GM19395 (cell line): ENCODE measurements around the gene VPS41.
"Not testable (repeated sequence)": the region's sequence is repeated elsewhere in the genome, so short reads cannot be mapped to it uniquely, and the experiment has no call there.

Source experiments
- ATAC-seq: cut with Tn5 transposase; IDR thresholded peaks from one replicate; pipeline ENCODE4 v1.9.1; 2021; ENCODE audit warnings: mild to moderate bottlenecking, moderate library complexity; ENCODE audit not compliant: unreplicated experiment

The VPS41 gene

DNA sequence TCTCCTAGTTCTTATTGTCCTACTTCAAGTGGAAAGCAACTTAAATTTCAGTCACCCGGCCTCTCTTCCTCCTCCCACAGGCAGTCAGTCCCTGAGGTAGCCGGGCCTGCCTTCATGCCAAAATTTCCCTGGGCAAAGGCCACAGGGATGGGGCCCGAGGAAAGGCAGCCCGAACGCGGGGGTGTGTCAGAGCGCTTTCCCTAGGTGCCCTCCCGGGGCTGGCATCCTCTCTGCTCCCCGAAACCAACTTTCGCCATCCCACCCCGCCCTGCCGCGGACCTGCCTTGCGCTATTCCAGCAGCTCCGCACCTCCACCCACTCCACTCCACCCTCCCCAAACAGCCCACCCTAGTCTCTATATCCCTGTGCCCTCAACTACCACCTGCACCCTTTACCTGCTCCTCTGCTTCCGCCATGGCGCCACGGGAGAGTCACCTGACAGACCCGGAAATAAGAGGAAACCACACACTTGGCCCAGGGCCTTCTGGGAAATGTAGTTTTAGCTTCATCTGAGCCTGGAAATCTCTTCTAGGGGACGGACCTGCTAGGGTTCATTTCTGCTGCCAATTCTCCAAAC is at the start of gene VPS41:
Gene VPS41, minus strand, starts transcription at position 433 of the 577 bp plus-strand sequence. Its CDS starts 17 bp downstream, at position 416.
- ATAC-seq, result peak; percentile 98

DNA sequence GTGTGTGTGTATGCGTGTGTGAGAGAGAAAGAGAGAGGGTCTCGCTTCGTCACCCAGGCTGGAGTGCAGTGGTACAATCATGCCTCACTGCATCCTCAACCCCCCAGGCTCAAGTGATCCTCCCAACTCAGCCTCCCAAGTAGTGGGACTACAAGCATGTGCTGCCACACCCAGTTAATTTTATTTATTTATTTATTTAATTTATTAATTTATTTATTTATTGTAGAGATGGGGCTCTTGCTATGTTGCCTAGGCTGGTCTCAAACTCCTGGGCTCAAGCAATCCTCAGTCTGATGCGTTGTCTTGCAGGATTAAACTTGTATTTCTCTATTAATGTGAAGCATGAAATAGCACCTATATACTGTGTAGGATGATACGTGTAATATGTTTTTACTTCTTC is 46.9 kb upstream of the VPS41 start:
- ATAC-seq, result no peak

DNA sequence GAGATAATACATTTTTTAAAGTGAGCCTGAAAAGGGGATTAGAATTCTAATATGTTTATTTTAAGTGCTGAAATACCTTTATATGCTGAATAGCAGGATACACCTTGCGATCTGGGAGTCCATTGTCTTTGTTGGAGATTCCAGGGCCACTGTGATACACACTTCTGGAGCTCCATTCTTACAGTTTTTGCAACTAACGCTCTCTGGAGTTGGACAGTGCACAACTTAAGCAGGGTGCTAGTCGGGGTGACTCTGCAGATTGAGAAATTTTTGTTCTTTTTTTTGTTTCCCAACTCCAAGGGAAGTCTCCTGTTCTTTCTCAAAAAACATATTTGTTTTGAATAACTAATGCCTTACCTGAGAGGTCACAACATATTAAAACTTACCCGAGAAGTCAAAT is 45.0 kb upstream of the VPS41 start:
- ATAC-seq, result no peak

DNA sequence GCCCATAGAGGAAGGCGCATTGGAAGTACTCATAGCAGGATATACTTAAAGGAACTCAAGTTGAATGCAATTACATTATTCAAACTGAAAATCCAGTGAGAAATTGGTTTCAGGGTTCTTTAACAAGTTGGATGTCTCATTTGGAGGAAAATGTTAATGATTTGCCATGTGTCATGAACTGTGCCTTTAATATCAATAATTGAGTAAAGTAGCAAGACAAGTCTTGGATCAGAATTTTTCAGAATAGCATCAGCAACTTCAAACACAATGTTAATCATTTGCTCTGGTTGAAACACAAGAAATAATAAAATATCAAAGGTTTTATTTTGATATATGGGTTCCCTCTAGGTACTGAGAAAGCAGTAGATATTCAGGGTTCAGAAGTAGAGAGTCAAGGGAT is 44.2 kb upstream of the VPS41 start:
- ATAC-seq, result no peak

DNA sequence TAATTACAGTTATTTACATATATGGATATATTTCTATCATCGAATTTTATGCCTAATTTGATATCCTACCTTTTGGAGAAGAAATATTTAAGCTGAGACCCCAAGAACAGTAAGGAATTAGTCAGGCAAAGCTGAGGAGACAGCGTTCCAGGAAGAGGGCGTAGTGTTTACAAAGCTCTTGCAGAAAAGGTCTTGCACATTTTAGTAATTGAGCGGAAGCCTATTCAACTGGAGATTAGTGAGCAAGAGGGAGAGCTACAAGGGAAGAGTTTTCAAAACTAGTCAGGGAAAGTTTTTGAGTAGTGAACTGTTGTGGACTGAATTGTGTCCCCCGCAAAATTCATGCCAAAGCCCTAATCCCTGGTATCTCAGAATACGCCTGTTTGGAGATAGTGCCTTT is 42.2 kb upstream of the VPS41 start:
- no peak for ATAC-seq

DNA sequence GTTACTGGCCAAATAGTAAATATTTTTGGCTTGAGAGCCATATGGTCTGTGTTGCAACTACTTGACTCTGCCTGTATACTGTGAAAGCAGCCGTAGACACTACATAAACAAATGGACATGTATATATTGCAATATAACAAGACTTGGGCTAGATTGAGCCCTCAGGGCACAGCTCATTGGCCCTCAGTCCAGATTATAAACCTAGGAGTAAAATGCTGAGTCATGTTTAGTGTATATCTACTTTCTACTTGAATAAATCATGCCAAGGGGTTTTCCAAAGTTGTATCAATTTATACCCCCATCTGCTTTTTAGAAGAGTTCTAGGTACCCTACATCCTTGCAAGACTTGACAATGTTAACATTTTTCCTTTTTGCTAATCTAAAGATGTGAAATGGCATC is 41.3 kb upstream of the VPS41 start:
- ATAC-seq, result no peak

DNA sequence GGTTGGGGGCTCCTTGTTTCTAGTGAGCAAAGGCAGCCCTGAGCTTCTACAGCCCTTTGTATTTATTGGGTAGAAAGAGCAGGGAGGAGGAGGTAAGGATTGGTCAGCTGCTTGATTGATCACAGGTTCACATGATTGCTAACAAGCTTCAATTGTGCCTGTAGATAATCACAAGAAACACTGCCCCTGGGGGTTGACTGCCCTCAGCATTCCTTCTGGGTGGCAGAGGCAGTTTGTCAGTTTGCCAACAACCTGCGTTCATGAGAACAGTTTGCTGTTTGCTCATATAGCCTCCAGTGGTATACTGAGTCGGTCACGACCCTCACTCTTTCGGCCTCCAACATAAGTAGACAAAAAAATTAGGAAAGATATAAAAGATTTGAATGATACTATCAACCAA is 38.5 kb upstream of the VPS41 start:
- not testable (repeated sequence) for ATAC-seq

DNA sequence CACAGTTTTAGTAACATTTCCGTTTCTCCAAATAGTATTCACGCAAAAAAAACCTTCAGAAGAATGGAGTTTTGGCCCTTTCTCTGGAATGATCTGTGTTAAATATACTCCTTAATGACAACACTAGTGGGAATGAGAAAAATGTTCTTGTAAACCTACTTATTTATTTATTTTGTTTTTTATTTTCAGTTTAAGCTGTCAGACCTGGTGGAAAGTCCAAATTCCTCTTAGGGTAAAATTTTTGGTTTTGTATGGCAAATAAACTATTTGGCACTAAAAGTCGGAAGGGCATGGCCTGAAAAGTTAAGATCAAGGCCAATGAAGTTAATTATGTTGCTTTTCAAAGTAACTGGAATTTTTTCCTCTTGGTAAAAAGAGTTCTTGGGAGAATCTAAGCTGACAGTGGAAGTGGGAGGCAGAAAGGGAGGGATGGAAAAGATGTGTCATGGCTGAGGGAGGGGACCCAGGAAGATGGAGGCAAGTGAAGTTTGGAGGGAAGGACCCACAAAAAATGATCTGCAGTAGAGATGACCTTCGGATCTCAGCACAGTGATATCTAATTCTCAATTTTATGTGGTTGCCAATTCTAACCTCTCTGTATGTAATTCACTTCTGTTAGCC is 33.5 kb upstream of the VPS41 start:
- no peak for ATAC-seq

DNA sequence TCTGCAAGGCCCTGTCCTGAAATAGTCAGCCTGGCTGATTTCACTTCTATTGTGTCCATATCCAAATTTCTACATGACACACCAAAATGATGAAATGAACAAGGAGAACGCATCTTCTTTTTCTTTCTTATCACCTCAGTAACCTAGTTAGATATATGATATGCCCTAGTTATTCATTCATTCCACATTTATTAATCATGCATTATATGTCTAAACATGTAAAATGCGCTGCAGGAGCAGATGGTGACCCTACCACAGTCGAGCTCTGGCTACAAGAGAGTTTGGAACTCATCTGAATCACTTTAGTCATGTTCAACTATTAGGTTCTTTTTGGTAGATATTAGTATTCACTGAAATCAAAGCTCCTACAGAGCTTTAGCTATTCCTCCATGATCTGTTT is 31.8 kb upstream of the VPS41 start:
- no peak for ATAC-seq

DNA sequence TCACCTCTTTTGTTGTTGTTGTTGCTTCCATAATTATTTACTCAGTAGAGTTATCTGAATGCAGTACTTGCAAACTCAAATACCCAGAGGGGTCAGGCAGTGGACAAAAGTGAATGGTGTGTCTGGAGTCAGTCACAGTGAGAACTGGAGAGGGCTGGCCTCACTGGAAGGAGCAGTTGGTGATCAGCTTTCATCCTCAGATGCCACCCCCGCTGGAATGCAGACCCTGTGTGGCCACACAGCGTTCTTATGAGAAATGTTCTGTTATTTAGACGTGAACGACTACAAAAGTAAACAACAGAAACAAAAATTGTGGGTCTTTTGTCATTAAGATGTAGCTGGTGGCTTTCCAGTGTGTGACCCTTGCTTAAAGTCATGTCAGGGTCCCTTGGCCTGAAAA is 29.6 kb upstream of the VPS41 start:
- no peak for ATAC-seq

DNA sequence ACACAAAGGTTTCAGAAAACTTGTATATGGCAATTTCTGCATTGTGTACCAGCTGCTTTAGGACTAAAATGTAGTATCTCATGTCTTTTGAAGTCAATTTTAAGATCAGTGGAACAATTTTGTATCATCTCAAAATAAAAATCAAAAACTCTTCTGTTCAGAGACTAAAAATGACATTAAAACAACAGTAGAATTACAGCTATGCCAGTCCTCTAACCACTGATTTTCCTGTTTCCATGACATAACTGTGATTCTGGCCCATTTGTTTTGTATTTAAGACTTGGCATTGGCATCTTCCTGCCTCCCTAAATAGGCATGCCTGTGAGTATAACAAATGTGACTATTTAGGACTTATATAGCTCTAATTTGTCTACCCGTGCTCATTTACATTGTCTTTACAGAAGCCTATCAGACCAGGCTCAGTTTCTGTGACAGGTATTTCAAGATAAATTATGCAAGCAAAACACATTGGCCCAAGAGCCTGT is 29.1 kb upstream of the VPS41 start:
- ATAC-seq, result no peak

DNA sequence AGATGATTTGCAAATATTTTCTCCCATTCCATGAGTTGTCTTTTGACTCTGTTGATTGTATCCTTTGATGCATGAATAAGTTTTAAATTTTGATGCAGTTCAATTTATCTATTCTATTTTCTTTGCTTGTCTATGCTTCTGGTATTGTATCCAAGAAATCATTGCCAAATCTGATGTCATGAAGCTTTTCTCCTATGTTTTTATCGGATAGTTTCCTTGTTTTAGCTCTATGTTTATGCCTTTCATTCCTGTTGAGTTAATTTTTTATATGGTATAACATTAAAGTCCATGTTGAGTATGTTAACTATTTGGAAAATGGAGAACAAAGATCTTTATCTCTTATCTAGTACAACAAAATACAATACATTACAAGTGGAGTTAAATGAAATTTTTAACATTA is 27.6 kb upstream of the VPS41 start:
- no peak for ATAC-seq

DNA sequence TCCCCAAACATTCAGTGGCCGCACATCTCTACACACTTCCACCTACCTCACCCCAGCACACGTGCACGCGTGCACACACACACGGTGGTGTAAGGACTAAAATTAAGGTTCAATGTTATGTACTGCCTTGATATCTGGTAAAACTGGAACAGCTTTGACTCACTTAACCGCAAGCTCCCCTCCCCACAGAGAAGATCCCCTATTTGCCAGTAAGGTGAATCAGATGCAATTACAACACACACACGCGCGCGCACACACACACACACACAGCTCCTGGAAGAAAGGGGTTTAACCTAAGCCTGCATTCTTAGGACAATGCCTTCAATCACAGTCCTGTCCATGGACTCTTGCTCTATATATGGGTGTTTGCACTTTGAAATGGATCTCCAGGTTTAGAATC is 25.5 kb upstream of the VPS41 start:
- no peak for ATAC-seq

DNA sequence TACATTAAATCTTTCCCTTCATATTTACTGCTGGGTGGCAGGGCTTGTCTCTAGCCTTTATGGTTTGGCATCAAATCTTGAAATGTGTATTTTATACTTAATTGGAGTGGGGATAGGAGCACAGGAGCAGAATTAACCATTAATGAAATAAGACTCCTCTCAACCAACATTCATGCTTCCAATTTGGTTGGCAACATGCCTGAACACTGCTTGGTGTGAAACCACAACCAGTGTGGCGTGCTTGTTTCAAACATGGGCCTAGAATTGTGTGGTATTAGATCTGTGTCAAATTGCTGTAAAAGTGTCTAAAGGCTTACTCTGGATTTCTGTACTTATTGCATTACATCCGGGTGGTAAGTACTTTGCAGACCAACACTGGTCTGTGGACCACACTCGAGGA is 25.1 kb upstream of the VPS41 start:
- ATAC-seq, result no peak

DNA sequence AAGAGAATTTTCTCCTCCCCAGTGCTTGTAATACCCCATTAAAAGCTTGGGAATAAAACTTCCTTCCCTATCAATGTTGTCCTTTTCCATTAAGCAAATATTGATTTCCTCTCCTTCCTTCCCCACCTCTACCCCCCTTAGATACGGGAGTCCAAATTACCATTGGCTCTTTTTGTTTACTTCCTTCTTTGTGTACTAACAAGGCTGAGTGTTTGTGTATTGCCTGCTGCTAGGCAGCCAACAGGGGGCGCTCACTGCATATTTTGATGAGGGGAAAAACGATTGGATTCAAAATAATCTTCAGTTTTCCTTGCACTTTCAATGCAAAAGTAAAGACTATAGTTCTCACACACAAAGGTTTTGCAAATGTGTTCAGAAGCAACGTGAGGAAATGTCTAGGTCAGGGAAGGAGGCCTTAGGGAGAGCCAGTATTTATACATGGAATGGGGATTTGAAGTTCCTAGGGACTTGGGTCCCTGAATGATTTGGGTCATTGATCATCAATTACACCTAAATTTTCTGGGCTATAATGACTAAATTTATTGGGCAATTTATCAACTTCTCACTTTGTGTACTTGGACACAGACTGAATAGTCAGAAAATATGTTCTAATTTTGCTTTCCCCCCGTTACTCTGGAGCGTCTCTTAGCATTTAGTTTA is 23.6 kb upstream of the VPS41 start:
- peak; percentile 88 for ATAC-seq

DNA sequence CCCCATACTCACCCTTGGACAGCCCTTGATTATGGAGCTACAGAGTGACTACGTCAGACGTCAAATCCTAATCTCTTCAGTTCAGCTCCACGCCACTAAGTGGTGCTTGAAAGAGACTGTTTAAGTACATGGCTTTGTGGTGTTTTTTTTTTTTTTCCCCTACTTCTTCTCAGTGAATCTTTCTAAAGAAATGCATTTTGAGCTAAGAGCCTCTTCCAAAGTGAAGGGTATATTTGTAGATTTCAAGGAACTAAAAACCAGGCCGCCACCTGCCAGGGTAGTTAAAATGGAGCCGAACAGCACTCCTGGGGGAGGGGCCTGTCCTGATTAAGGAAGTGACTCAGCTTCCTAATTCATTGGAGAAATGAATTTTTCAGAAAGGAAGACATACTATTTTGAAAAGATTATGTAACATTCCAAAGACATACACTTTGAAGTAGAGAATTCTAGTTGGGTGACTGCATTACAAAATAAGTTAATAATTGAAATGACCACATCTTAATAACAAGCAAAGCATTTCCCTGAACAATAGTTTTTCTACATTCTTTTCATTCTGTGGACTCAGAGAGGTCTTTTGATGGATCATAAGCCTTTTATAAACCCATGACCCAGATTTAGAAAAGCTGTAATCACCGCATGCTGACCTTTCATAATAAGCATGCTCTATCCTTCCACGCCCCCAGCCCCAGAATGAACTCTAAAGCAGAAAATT is 20.6 kb upstream of the VPS41 start:
- ATAC-seq, result no peak

DNA sequence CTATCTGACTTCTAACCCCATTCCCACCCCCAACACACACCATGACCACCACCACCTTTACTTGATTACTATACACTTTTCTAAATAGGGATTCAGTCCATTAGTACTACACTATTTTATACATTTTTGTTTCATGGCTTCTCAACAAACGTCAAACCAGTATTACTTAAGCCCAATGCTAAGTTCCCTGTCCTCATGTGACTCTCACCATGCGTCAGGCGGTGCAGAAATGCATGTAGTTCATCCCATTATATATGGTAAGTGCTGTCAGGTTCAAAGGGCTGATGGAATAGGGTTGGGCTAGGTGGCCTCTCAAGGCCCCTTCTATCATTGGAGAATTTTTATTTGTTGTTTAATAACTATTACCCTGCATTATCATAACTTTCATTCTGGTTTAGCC is 19.5 kb upstream of the VPS41 start:
- ATAC-seq, result no peak

DNA sequence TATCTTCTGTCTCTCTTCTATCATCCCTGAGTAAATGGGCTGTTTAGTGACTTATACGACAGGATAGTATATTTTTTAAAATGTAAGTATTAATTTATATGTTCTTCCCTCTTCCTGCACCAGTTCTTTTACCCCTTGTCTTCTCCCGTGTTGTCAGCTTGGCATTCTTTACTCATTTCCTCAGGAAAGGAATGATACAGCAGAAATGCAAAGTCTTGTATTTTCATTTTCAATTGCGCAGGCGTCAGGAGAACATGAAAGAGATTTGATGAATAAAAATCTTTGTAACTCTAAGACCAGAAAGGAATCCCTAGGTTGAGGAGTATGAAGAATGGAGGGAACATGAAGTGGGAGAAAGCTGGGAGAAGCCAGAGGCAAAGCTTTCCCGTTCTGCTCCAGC is 18.8 kb upstream of the VPS41 start:
- no peak for ATAC-seq

DNA sequence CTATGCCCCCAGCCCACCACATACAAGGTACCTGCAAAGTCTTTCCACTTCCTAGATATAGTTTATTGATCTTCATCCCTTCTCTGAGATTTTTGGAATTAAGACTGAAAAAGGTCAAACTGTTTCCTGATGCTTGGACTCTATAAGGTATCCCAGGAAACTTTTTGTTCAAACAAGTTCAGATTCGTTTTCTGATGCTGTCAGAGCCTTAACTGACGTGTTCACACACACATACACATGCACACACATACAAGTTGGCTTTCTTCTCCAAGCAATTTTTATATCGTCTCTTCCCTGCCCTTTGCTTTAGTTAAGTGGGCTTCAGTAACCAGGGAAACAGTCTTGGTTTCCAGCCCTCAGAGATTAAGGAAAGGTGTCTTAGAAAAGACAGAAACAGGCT is 11.7 kb upstream of the VPS41 start:
- no peak for ATAC-seq

DNA sequence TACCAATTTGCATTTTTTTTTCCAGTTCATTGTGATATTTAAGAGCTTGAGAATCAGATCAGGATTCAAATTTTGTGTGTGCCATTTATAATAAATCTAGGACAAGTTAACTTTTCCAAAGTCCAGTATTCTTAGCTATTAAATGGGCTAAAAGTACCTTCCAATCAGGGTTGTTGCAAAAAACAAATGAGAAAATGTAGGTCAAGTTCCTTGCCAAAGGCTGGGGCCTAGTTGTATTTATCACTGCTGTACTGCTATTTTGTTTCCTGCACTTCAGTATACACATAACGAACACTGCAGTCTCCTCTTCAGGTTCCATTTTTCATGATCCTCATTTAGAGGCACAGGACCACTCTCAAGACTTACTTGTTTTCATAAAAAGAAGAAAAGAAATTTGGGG is 7.4 kb upstream of the VPS41 start:
- no peak for ATAC-seq

DNA sequence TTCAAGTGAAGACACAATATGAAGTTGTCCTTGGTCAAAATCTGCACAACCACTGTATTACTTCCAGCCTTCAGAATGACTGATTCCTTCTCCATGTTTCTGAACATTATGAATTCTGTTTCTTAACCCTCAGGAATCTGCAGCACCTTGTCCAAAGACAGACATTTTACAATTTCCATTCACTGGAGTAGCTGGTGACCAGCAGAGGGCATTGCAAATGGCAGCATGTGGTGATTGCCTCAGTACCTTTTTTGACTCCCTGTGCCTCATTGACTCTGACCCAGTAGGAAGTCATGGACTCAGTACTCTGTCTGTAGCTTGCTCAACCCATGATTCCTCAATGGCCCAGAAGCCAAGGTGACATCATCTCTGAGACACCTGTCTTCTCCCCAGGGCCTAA is 879 bp upstream of the VPS41 start:
- no peak for ATAC-seq

DNA sequence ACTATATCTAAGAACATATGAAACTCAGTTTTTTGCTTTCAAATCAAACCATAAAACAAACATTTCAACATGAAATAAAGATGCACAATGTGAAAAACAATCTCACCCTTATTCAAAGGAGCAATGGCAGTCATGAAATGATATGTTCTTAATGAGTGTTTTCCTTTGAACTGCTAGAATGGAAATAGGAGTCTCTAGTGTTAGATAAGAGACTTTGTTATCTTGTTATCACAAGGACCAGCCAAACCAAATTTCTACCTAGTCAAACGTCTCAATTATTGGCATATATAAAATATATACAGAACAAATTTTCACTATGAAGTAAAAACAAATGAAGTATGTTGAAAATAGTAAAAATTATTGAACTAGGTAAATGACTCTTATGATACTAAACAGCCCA is 1.2 kb downstream of the VPS41 start:
- ATAC-seq, result no peak
